SK-N-SH (cell line): ENCODE measurements around the gene SLC35A5. TPM values are rescaled to one million over a fixed set of nuclear protein-coding genes. Genes with fewer than 3 reads are reported as not detected.
A peak's percentile ranks its signal among the peaks of the same experiment; 100 is the strongest.

Source experiments
- CTCF ChIA-PET: fragments of 300-600, 350-600 bp; formaldehyde crosslinking; extraction: SDS; loops from one replicate; lab custom pipeline; 2021; lab: Yijun Ruan, JAX
- POLR2A ChIA-PET: fragments of 350-600 bp; sonication (Branson Sonifier 250); formaldehyde crosslinking; extraction: SDS; loops from one replicate; lab custom pipeline; 2020; ENCODE audit warnings: antibody characterized with exemption, inconsistent platforms; lab: Yijun Ruan, JAX
- DNase-seq: peaks from one replicate; pipeline ENCODE4 v3.0.0; 2012
- H2AFZ ChIP-seq: fragments of 200-600 bp; sonication (generic); 2 replicates; pipeline ENCODE4 v1.8.1; 2016; ENCODE audit warnings: antibody characterized with exemption, mild to moderate bottlenecking, low read depth
- H3F3A ChIP-seq: fragments of 200-600 bp; sonication (generic); replicated peaks from 2 replicates; pipeline ENCODE3; 2016; ENCODE audit warnings: antibody characterized with exemption, mild to moderate bottlenecking; ENCODE audit not compliant: insufficient read depth
- H3K27ac ChIP-seq, 2 experiments: fragments of 200-500 bp in 1 of 2; fragments of 200-600 bp in 1 of 2; sonication (Bioruptor generic) in 1 of 2; sonication (generic), shearing (Covaris generic) in 1 of 2; 2 replicates each; pipeline versions ENCODE4 v1.5.1 to v1.6.1; 2014 to 2016; ENCODE audit warnings: low read depth in 2 of 2, inconsistent platforms in 1 of 2, low read length in 1 of 2, mild to moderate bottlenecking in 1 of 2, mixed read lengths in 1 of 2
- H3K27me3 ChIP-seq: fragments of 200-600 bp; sonication (generic), shearing (Covaris generic); 2 replicates; pipeline ENCODE4 v1.6.1; 2016; ENCODE audit warnings: mixed run types; ENCODE audit not compliant: insufficient read depth
- H3K36me3 ChIP-seq, 2 experiments: fragments of 200-500 bp in 1 of 2; fragments of 200-600 bp in 1 of 2; sonication (Bioruptor generic) in 1 of 2; sonication (generic) in 1 of 2; replicated peaks in 1 of 2; 2 replicates each; pipeline versions ENCODE3 to v1.5.1; 2014 to 2016; ENCODE audit warnings: low read length in 1 of 2, mild to moderate bottlenecking in 1 of 2; ENCODE audit not compliant: insufficient read depth in 2 of 2, control insufficient read depth in 1 of 2
- H3K4me1 ChIP-seq, 2 experiments: fragments of 200-500 bp in 1 of 2; fragments of 200-600 bp in 1 of 2; sonication (Bioruptor generic) in 1 of 2; sonication (generic), shearing (Covaris generic) in 1 of 2; 2 replicates each; pipeline versions ENCODE4 v1.5.1 to v1.6.1; 2014 to 2016; ENCODE audit warnings: low read depth in 1 of 2, low read length in 1 of 2, mixed run types in 1 of 2; ENCODE audit not compliant: insufficient read depth in 2 of 2, control insufficient read depth in 1 of 2
- H3K4me2 ChIP-seq: fragments of 200-600 bp; sonication (generic), shearing (Covaris generic); 2 replicates; pipeline ENCODE4 v1.6.1; 2017; ENCODE audit warnings: mixed run types
- H3K4me3 ChIP-seq, 2 experiments: fragments of 200-500 bp in 1 of 2; fragments of 200-600 bp in 1 of 2; sonication (Bioruptor generic) in 1 of 2; sonication (generic), shearing (Covaris generic) in 1 of 2; 2 replicates each; pipeline versions ENCODE4 v1.5.1 to v1.8.1; 2014 to 2016; ENCODE audit warnings: low read depth in 2 of 2, inconsistent platforms in 1 of 2, low read length in 1 of 2, mild to moderate bottlenecking in 1 of 2, mixed read lengths in 1 of 2, moderate library complexity in 1 of 2
- H3K79me2 ChIP-seq: fragments of 200-600 bp; sonication (generic); 2 replicates; pipeline ENCODE4 v1.8.1; 2017; ENCODE audit warnings: mild to moderate bottlenecking; ENCODE audit not compliant: insufficient read depth
- H3K9ac ChIP-seq: fragments of 200-600 bp; sonication (generic); 2 replicates; pipeline ENCODE4 v1.6.1; 2017; ENCODE audit warnings: mixed run types
- H3K9me2 ChIP-seq: fragments of 200-600 bp; sonication (generic); 2 replicates; pipeline ENCODE4 v1.6.1; 2017; ENCODE audit warnings: mixed run types
- H3K9me3 ChIP-seq: fragments of 200-600 bp; sonication (generic); 2 replicates; pipeline ENCODE4 v1.6.1; 2017; ENCODE audit warnings: mixed run types, mild to moderate bottlenecking, moderate library complexity
- H4K20me1 ChIP-seq: fragments of 200-600 bp; sonication (generic); 2 replicates; pipeline ENCODE4 v1.6.1; 2017; ENCODE audit warnings: mild to moderate bottlenecking, mixed run types; ENCODE audit not compliant: insufficient read depth
- CHD2 ChIP-seq: fragments of 150-350 bp; IDR thresholded peaks from 2 replicates; pipeline ENCODE4 v1.6.1; 2018; ENCODE audit warnings: low read length; ENCODE audit not compliant: partially characterized antibody
- ELF1 ChIP-seq: IDR thresholded peaks from 2 replicates; pipeline ENCODE4 v1.4.0; 2012
- FOXJ3 ChIP-seq: sonication (generic); formaldehyde crosslinking; IDR thresholded peaks from 2 replicates; pipeline ENCODE4 v1.5.1; 2020; ENCODE audit warnings: mild to moderate bottlenecking, missing genetic modification reagents
- FOXM1 ChIP-seq: IDR thresholded peaks from 2 replicates; pipeline ENCODE4 v1.4.0; 2012; ENCODE audit warnings: low read depth, mild to moderate bottlenecking
- GABPA ChIP-seq: IDR thresholded peaks from 2 replicates; pipeline ENCODE4 v1.4.0; 2012; ENCODE audit warnings: low read depth, mild to moderate bottlenecking
- GATA2 ChIP-seq: sonication (generic); formaldehyde crosslinking; IDR thresholded peaks from 2 replicates; pipeline ENCODE4 v1.5.0; 2020; ENCODE audit warnings: mild to moderate bottlenecking, missing genetic modification reagents
- MXI1 ChIP-seq: IDR thresholded peaks from 2 replicates; pipeline ENCODE4 v1.6.1; 2012; ENCODE audit warnings: mild to moderate bottlenecking, low read depth, low read length, improper control_type of control experiment
- NFIC ChIP-seq: IDR thresholded peaks from 2 replicates; pipeline ENCODE4 v1.4.0; 2012; ENCODE audit warnings: borderline replicate concordance
- POLR2AphosphoS5 ChIP-seq: IDR thresholded peaks from 2 replicates; pipeline ENCODE4 v1.6.1; 2012; ENCODE audit warnings: low read depth, low read length
- RCOR1 ChIP-seq: fragments of 150-350 bp; IDR thresholded peaks from 2 replicates; pipeline ENCODE4 v1.6.1; 2017; ENCODE audit warnings: antibody characterized with exemption, low read length
- RFX5 ChIP-seq: IDR thresholded peaks from 2 replicates; pipeline ENCODE4 v1.6.1; 2012; ENCODE audit warnings: mild to moderate bottlenecking, improper control_type of control experiment, low read length
- RXRA ChIP-seq: IDR thresholded peaks from 2 replicates; pipeline ENCODE4 v1.4.0; 2012; ENCODE audit warnings: low read depth, mild to moderate bottlenecking, borderline replicate concordance
- YY1 ChIP-seq: IDR thresholded peaks from 2 replicates; pipeline ENCODE4 v1.4.0; 2012; ENCODE audit warnings: low read depth, mild to moderate bottlenecking
- WGBS: methylation state at CpG from one replicate; pipeline ENCODE4 v1.1.6; 2017; ENCODE audit warnings: low lambda C conversion rate; 5-methylcytosine and 5-hydroxymethylcytosine counted together
- polyA plus RNA-seq, 3 experiments: library from polyadenylated mRNA; depleted of rRNA; stranded (reverse); fragments of >200 nt; gene quantifications; 2 replicates each; pipeline ENCODE4 v1.2.3, GENCODE V29; 2012
- TF ChIP-seq, protein P1 (sequence below): IDR thresholded peaks from 2 replicates; pipeline ENCODE4 v1.6.1; 2012; ENCODE audit warnings: mild to moderate bottlenecking, low read depth, low read length, moderate library complexity
- TF ChIP-seq, protein P2 (sequence below): IDR thresholded peaks from 2 replicates; pipeline ENCODE4 v1.4.0; 2012; ENCODE audit warnings: low read depth
- TF ChIP-seq, protein P3 (sequence below): fragments of 200-600 bp; sonication (generic); IDR thresholded peaks from 2 replicates; pipeline ENCODE4 v1.6.1; 2017; ENCODE audit warnings: antibody characterized with exemption, mild to moderate bottlenecking, moderate library complexity

The SLC35A5 gene
- polyA plus RNA-seq, 1 of the 3 experiments (the other 2 are of a cell fraction): 16.0 TPM

DNA sequence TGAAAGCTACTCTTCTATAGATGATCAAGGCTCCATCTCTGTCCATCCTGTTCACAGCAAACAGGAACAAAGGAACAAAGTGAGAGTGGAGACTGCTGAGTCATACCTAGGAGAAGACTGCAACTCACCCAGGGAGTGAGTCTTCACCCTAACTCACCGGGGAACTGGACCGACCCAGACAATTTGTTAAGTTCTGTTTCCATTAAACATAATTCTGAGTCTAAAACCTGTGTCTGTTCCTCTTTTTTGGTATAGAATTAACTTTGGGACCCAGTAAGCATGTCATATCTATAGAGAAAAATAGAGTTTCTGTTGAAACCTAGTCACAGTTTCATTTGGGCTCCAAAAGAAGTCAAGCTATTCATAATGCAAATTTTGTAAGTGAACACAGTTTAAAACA lies 57.5 kb downstream of the SLC35A5 start:
- Histone ChIP-seq H2AFZ (no peak overlapping the region), H3K4me1 (peaks cover 0 to 11% of the 10 kb centered on the region in 2 experiments; a peak in 1 of 4 replicates), H3K27ac (peak overlapping the region in 1 of 2 experiments; percentile 58; a peak in 2 of 4 replicates), H3K27me3 (no peaks in the 10 kb centered on the region), H3K4me3 (no peak overlapping the region), H3K79me2 (peaks cover 37% of the 10 kb centered on the region), H3K9me2 (no peaks in the 10 kb centered on the region), H3K9me3 (no peaks in the 10 kb centered on the region), H3K36me3 (peaks cover 69 to 83% of the 10 kb centered on the region in 2 experiments), H3K4me2 (no peak overlapping the region), H4K20me1 (no peaks in the 10 kb centered on the region), H3K9ac (no peak overlapping the region), H3F3A (peaks cover 22% of the 10 kb centered on the region)
- no peak for DNase-seq
- 93% methylated on average over 2 of the region's 2 CpGs for WGBS
- TF ChIP-seq CHD2: no peak
- no peak for TF ChIP-seq YY1
- TF ChIP-seq POLR2AphosphoS5: no peak
- TF ChIP-seq FOXM1: no peak
- TF ChIP-seq NFIC: no peak
- TF ChIP-seq MXI1: no peak
- TF ChIP-seq ELF1: no peak
- TF ChIP-seq RCOR1: no peak
- no peak for TF ChIP-seq RFX5
- no peak for TF ChIP-seq FOXJ3 (CRISPR knock-in tag)
- TF ChIP-seq, protein P1, sequence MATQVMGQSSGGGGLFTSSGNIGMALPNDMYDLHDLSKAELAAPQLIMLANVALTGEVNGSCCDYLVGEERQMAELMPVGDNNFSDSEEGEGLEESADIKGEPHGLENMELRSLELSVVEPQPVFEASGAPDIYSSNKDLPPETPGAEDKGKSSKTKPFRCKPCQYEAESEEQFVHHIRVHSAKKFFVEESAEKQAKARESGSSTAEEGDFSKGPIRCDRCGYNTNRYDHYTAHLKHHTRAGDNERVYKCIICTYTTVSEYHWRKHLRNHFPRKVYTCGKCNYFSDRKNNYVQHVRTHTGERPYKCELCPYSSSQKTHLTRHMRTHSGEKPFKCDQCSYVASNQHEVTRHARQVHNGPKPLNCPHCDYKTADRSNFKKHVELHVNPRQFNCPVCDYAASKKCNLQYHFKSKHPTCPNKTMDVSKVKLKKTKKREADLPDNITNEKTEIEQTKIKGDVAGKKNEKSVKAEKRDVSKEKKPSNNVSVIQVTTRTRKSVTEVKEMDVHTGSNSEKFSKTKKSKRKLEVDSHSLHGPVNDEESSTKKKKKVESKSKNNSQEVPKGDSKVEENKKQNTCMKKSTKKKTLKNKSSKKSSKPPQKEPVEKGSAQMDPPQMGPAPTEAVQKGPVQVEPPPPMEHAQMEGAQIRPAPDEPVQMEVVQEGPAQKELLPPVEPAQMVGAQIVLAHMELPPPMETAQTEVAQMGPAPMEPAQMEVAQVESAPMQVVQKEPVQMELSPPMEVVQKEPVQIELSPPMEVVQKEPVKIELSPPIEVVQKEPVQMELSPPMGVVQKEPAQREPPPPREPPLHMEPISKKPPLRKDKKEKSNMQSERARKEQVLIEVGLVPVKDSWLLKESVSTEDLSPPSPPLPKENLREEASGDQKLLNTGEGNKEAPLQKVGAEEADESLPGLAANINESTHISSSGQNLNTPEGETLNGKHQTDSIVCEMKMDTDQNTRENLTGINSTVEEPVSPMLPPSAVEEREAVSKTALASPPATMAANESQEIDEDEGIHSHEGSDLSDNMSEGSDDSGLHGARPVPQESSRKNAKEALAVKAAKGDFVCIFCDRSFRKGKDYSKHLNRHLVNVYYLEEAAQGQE: no peak
- TF ChIP-seq RXRA: no peak
- TF ChIP-seq, protein P2, sequence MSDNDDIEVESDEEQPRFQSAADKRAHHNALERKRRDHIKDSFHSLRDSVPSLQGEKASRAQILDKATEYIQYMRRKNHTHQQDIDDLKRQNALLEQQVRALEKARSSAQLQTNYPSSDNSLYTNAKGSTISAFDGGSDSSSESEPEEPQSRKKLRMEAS: no peak
- TF ChIP-seq GABPA: no peak
- no peak for TF ChIP-seq GATA2 (CRISPR knock-in tag)
- TF ChIP-seq, protein P3, sequence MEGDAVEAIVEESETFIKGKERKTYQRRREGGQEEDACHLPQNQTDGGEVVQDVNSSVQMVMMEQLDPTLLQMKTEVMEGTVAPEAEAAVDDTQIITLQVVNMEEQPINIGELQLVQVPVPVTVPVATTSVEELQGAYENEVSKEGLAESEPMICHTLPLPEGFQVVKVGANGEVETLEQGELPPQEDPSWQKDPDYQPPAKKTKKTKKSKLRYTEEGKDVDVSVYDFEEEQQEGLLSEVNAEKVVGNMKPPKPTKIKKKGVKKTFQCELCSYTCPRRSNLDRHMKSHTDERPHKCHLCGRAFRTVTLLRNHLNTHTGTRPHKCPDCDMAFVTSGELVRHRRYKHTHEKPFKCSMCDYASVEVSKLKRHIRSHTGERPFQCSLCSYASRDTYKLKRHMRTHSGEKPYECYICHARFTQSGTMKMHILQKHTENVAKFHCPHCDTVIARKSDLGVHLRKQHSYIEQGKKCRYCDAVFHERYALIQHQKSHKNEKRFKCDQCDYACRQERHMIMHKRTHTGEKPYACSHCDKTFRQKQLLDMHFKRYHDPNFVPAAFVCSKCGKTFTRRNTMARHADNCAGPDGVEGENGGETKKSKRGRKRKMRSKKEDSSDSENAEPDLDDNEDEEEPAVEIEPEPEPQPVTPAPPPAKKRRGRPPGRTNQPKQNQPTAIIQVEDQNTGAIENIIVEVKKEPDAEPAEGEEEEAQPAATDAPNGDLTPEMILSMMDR: no peak
- POLR2A ChIA-PET: no interaction called here
- CTCF ChIA-PET: interaction anchor here (1.3 to 2.8 kb wide), 2 partner anchors 9 to 37 kb away, joined by 5 to 8 read pairs; no protein-coding TSS in a partner anchor
